HG03060 (cell line): Measurements from ENCODE around the gene BANF1.

Source experiments
- ATAC-seq: cut with Tn5 transposase; IDR thresholded peaks from one replicate; pipeline ENCODE4 v1.9.1; 2021; ENCODE audit warnings: low read depth, moderate number of reproducible peaks; ENCODE audit not compliant: unreplicated experiment

Gene BANF1

GRCh38 chr11:66001942-66002647 lies at the start of gene BANF1, which contains the start of gene EIF1AD:
TSS of gene BANF1 (plus strand) at chr11:66002503. CDS start at chr11:66003251, 748 bp downstream.
TSS of gene EIF1AD (minus strand) at chr11:66002157. CDS start at chr11:66000389, 1,768 bp downstream.
- peak; percentile 63 for ATAC-seq

GRCh38 chr11:65953471-65953870 lies 48.8 kb upstream of the BANF1 start:
- ATAC-seq, result no peak

GRCh38 chr11:65954771-65955170 lies 47.5 kb upstream of the BANF1 start:
- ATAC-seq, result no peak

- ATAC-seq, result no peak
Measured at GRCh38 chr11:65958291-65958690, 44.0 kb upstream of the BANF1 start.

GRCh38 chr11:65958774-65959420 lies 43.4 kb upstream of the BANF1 start:
- no peak for ATAC-seq

- ATAC-seq, result no peak
Measured at GRCh38 chr11:65960824-65961266, 41.5 kb upstream of the BANF1 start.

GRCh38 chr11:65961267-65962140 lies 40.8 kb upstream of the BANF1 start, which contains the start of gene SART1:
TSS of gene SART1 (plus strand) at chr11:65961734. CDS start at chr11:65961781, 47 bp downstream.
- peak; percentile 83 for ATAC-seq

GRCh38 chr11:65962141-65962564 lies 40.1 kb upstream of the BANF1 start:
- ATAC-seq, result no peak

- ATAC-seq, result no peak
Measured at GRCh38 chr11:65964906-65965305, 37.4 kb upstream of the BANF1 start.

GRCh38 chr11:65965986-65966762 lies 36.1 kb upstream of the BANF1 start:
- no peak for ATAC-seq

GRCh38 chr11:65967329-65967934 lies 34.9 kb upstream of the BANF1 start:
- ATAC-seq, result no peak

GRCh38 chr11:65968600-65969482 lies 33.5 kb upstream of the BANF1 start:
- ATAC-seq, result no peak

GRCh38 chr11:65972116-65972515 lies 30.2 kb upstream of the BANF1 start:
- ATAC-seq, result no peak

- ATAC-seq, result no peak
Measured at GRCh38 chr11:65973439-65974110, 28.7 kb upstream of the BANF1 start.

- no peak for ATAC-seq
Measured at GRCh38 chr11:65975771-65976170, 26.5 kb upstream of the BANF1 start.

GRCh38 chr11:65976216-65977176 lies 25.8 kb upstream of the BANF1 start:
- ATAC-seq, result no peak
